MV-4-11 (cell line): Measurements from ENCODE around the gene NOL11.
"Not testable (repeated sequence)": the region's sequence is repeated elsewhere in the genome, so short reads cannot be mapped to it uniquely, and the experiment has no call there.

Experiments used
- DNase-seq: peaks from one replicate; lab custom pipeline; 2025; lab: John Stamatoyannopoulos, UW

NOL11 gene

DNA sequence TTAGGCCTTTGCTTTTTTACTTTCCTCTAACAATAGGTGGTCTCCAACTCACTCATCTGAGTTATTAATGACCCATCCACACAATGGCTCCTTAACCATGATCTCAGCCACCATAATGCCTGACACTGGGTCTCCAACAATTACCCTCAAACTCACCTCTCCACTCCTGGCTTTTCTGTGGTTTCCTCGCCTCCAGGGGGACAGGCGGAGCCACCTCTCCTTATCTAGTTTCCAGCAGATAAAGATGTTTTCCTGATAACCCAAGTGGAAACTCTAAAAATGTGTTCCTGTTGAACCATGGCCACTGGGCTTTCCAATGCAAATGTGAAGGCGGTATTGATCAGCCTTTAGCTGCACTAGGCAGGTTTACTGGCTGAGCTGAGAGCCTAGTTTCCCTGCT is 9.4 kb upstream of the NOL11 start:
- no peak for DNase-seq

DNA sequence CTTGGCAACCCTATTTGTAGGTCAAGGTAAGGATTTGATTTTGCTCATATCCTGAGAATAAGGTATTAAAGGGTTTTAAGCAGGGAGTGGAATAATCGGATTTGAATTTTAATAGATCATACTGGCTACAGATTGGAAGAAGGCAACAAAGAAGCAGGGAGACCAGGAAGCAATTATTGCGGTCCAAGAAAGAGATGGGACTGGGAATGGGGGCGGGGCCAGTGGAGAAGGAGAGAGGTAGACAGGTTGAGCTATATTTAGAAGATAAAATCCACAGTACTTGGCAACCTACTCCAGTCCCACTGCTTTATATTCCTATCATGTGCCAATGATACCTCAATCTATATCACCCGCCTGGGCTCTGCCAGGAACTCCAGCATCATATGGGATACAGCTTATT is 5.8 kb upstream of the NOL11 start:
- no peak for DNase-seq

- DNase-seq, result peak; percentile 14
These were observed 5.4 kb upstream of the NOL11 start for GRCh38 chr17:67712375-67712774.

GRCh38 chr17:67713169-67713568 is 4.6 kb upstream of the NOL11 start:
- DNase-seq, result no peak

- DNase-seq, result no peak
These were observed 1.3 kb upstream of the NOL11 start for GRCh38 chr17:67716405-67716798.

GRCh38 chr17:67717192-67717623 is 528 bp upstream of the NOL11 start:
- DNase-seq, result no peak

DNA sequence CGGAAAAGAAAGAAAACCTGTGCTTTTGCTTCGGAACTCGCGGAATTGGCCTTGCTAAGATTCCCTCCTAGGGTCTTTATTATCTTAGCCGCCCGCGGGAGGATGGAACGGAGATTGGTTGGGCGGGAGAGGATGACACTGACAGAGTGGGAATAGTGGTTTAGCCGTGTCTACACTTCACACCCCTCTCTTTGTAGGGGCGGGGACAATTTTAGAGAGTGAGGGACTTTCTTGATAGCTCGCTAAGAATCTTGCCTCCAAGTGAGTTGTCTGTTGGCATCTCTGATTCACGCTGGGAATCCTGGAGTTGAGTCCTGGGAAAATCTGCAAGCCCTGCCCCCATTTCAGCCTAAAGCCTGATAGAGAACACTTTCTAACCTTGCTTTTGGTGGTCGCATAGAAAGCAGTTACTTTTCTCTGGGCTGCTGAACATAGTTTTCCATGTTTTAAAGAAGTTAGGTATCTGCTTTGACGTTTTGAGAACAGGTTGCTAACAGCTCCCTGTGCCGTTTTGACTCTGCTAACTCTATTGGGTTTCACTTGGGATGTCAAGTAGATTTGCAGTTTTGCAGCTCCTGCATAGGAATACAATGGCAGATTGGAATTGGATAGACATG is 697 bp downstream of the NOL11 start:
- peak; percentile 16 for DNase-seq

DNA sequence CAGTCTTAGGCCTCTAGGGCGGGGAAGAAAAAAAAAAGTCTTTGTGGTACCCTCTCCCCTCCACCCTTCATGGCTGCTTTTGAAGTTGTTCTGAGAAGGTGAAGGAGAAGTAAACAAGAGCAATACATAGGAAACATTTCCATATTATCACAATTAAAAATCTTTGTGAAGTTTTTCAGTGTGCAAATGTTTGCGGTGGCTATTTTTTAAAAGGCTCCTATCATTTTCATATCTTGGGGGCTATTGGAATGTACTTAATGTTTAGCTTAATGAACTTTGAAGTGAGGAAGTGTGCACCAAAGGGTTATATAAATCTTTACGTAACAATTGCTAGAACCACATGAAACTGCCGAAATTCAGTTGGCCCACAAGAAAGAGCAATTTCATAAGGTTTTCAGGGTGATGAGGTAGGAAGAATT is 7.6 kb downstream of the NOL11 start:
- DNase-seq, result peak; percentile 19

DNA sequence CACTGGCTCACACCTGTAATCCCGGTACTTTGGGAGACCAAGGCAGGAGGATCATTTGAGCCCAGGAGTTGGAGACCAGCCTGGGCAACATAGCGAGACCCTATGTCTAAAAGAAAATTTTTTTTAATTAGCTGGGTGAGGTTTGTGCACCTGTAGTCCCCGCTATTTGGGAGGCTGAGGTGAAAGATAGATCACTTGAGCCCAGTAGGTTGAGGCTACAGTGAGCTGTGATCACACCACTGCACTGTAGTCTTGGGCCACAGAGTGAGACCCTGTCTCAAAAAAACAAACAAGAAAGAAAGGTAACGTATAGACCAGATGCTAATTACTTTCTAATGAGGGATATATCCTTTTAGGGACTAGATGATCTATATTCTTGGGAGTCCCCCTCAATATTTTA is 8.1 kb downstream of the NOL11 start:
- DNase-seq, result no peak

- not testable (repeated sequence) for DNase-seq
These were observed 9.7 kb downstream of the NOL11 start for GRCh38 chr17:67727152-67728039.

DNA sequence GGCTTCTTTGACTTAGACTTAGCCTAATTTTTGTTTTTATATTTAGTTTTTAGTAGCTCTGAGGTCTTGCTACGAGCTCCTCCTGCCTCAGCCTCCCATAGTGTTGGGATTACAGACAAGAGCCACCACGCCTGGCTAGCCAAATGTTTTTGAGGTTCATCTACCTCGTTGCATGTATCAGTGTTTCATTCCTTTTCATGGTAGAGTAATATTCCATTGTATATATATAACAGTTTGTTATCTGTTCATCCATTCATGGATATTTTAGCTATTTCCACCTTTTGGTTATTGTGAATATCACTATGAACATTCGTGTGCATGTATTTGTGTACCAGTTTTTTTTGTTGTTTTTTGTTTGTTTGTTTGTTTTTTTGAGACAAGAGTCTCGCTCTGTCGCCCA is 12.2 kb downstream of the NOL11 start:
- DNase-seq, result no peak

GRCh38 chr17:67730731-67731130 is 13.0 kb downstream of the NOL11 start:
- no peak for DNase-seq

- DNase-seq, result no peak
These were observed 15.7 kb downstream of the NOL11 start for GRCh38 chr17:67733449-67733848.

- DNase-seq, result no peak
These were observed 19.4 kb downstream of the NOL11 start for GRCh38 chr17:67737145-67737544.

DNA sequence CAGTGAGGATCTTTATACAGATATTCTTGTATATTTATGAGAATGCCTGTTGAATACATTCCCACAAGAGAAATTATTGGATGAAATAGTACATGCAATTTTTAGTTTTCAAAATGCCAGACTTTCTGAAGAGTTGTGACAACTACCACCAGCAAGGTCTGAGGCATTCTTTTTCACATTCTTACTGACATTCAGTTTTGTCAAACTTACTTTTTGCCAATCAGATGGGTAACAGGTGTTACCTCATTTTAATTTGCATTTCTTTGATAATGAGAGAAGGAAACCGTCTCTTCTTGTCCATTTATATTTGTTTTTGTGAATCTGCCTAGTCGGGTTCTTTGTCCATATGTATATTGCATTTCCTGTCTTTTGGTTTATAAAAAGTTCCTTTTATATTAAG is 24.3 kb downstream of the NOL11 start:
- DNase-seq, result no peak

- DNase-seq, result peak; percentile 82
These were observed 29.2 kb downstream of the NOL11 start for GRCh38 chr17:67746704-67747571.

- no peak for DNase-seq
These were observed 30.0 kb downstream of the NOL11 start for GRCh38 chr17:67747681-67748235.

DNA sequence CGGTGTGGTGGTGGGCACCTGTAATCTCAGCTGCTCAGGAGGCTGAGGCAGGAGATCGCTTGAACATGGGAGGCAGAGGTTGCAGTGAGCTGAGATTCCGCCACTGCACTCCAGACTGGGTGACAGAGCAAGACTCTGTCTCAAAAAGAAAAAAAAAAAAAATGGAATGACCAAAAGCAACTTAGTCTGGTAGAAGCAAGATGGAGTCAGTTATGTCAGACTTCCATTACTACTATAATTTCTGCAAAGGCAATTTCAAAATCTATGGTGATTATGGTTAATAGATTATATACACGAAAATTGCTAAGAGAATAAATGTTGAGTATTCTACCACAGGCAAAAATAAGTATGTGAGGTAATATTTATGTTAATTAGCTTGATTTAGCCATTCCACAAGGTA is 32.3 kb downstream of the NOL11 start:
- DNase-seq, result no peak

DNA sequence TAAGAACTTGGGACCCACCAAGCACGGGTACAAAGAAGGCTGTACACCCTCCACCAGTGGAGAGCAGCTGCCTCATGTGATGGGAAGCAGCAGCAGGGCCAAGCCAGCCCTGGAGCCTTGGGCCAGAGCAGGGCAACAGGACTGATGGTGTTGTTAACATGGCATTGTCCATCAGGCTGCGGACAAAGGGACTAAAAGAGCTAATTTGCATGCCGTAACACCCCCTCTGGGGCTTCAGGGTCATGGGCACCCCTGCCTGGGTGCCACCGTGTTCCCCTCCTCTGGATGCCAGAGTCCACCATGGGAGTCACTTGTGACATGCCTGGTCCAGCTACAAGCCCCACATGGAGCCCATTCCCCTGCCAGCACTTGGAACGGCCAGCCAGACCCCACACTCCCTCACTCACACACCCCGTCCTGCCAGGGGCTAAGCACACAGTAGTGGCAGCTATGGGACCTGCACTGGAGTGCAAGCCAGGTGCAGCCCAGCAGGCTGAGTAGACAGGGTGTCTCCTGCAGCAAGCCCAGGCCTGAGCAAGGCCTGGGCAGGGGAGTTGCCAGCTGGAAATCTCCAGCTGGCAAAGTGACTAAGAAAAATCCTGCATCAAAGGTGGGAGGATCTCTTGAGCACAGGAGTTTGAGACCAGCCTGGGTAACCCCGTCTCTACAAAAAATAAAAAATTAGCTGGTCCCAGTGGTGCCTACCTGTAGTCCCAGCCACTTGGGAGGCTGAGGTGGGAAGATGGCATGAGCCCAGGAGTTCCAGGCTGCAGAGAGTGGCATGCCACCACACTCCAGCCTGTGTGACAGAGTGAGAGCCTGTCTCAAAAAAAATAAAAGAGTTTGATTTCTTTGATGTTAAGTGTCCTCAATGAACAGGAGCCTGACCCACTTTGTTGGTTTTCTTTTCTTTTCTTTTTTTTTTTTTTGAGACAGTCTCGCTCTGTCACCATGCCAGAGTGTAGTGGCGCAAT is 33.7 kb downstream of the NOL11 start:
- DNase-seq, result no peak

- not testable (repeated sequence) for DNase-seq
These were observed 34.4 kb downstream of the NOL11 start for GRCh38 chr17:67752160-67752559.

DNA sequence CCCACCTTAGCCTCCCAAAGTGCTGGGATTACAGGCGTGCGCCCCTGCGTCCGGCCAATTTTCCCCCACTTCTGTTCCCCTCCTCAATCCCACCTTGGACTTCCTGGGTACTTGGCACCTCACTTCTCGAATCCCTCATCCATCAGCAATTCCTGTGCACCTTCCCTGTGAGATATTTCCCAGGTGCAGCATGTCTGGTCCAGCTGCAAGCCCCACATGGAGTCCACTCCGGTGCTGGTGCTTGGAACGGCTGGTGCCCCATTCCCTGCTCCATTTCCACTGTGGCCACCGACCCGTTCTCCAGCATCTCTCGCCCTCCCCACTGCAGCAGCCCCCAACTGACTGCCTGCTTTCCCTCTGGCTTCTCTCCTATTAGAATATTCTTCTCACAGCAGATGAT is 35.3 kb downstream of the NOL11 start:
- DNase-seq, result no peak
